ENCODE results near the gene RALGAPA2.

RALGAPA2 gene

GRCh38 chr20:20437314-20437713 is 275.1 kb downstream of the RALGAPA2 start:
- in situ Hi-C loops (cut with MboI; ENCODE audit: low pct_unique_long_range_greater_than_20kb, low sequenced_read_pairs): no loop called here

GRCh38 chr20:20436689-20437088 is 275.8 kb downstream of the RALGAPA2 start:
- no peak for DNase-seq
- in situ Hi-C loops (cut with MboI; ENCODE audit: low pct_unique_long_range_greater_than_20kb, low sequenced_read_pairs): no loop called here

More at GRCh38 chr20:20437314-20437713, 275.1 kb downstream of the RALGAPA2 start:
- no peak for DNase-seq

GRCh38 chr20:20435453-20435852 is 277.0 kb downstream of the RALGAPA2 start:
- DNase-seq: no peak
- in situ Hi-C loops (cut with MboI; ENCODE audit: low pct_unique_long_range_greater_than_20kb, low sequenced_read_pairs): no loop called here

- in situ Hi-C loops (cut with MboI; ENCODE audit: low pct_unique_long_range_greater_than_20kb, low sequenced_read_pairs): no loop called here
- DNase-seq: no peak
Observed at GRCh38 chr20:20432618-20433286, 279.7 kb downstream of the RALGAPA2 start.

GRCh38 chr20:20430066-20430465 is 282.4 kb downstream of the RALGAPA2 start:
- in situ Hi-C loops (cut with MboI; ENCODE audit: low pct_unique_long_range_greater_than_20kb, low sequenced_read_pairs): no loop called here
- DNase-seq: no peak

- DNase-seq: no peak
- in situ Hi-C loops (cut with MboI; ENCODE audit: low pct_unique_long_range_greater_than_20kb, low sequenced_read_pairs): no loop called here
Observed at GRCh38 chr20:20428067-20428466, 284.4 kb downstream of the RALGAPA2 start.

GRCh38 chr20:20427227-20427864 is 285.1 kb downstream of the RALGAPA2 start:
- in situ Hi-C loops (cut with MboI; ENCODE audit: low pct_unique_long_range_greater_than_20kb, low sequenced_read_pairs): no loop called here
- no peak for DNase-seq

GRCh38 chr20:20426655-20426907 is 285.9 kb downstream of the RALGAPA2 start:
- in situ Hi-C loops (cut with MboI; ENCODE audit: low pct_unique_long_range_greater_than_20kb, low sequenced_read_pairs): no loop called here
- DNase-seq: no peak

- in situ Hi-C loops (cut with MboI; ENCODE audit: low pct_unique_long_range_greater_than_20kb, low sequenced_read_pairs): no loop called here
- no peak for DNase-seq
Observed at GRCh38 chr20:20425823-20426654, 286.4 kb downstream of the RALGAPA2 start.

GRCh38 chr20:20423117-20423516 is 289.3 kb downstream of the RALGAPA2 start:
- in situ Hi-C loops (cut with MboI; ENCODE audit: low pct_unique_long_range_greater_than_20kb, low sequenced_read_pairs): no loop called here
- no peak for DNase-seq

GRCh38 chr20:20417876-20418676 is 294.4 kb downstream of the RALGAPA2 start:
- in situ Hi-C loops (cut with MboI; ENCODE audit: low pct_unique_long_range_greater_than_20kb, low sequenced_read_pairs): no loop called here
- no peak for DNase-seq

GRCh38 chr20:20415321-20415720 is 297.1 kb downstream of the RALGAPA2 start:
- DNase-seq: no peak

GRCh38 chr20:20414640-20415220 is 297.7 kb downstream of the RALGAPA2 start:
- in situ Hi-C loops (cut with MboI; ENCODE audit: low pct_unique_long_range_greater_than_20kb, low sequenced_read_pairs): no loop called here
- DNase-seq: no peak

More at GRCh38 chr20:20415321-20415720, 297.1 kb downstream of the RALGAPA2 start:
- in situ Hi-C loops (cut with MboI; ENCODE audit: low pct_unique_long_range_greater_than_20kb, low sequenced_read_pairs): no loop called here

- in situ Hi-C loops (cut with MboI; ENCODE audit: low pct_unique_long_range_greater_than_20kb, low sequenced_read_pairs): no loop called here
- DNase-seq: no peak
Observed at GRCh38 chr20:20413810-20414281, 298.6 kb downstream of the RALGAPA2 start.

GRCh38 chr20:20412750-20413149 is 299.7 kb downstream of the RALGAPA2 start:
- no peak for DNase-seq
- in situ Hi-C loops (cut with MboI; ENCODE audit: low pct_unique_long_range_greater_than_20kb, low sequenced_read_pairs): no loop called here

- no peak for DNase-seq
- in situ Hi-C loops (cut with MboI; ENCODE audit: low pct_unique_long_range_greater_than_20kb, low sequenced_read_pairs): no loop called here
Observed at GRCh38 chr20:20411836-20412235, 300.6 kb downstream of the RALGAPA2 start.

- no peak for DNase-seq
- in situ Hi-C loops (cut with MboI; ENCODE audit: low pct_unique_long_range_greater_than_20kb, low sequenced_read_pairs): no loop called here
Observed at GRCh38 chr20:20411402-20411801, 301.0 kb downstream of the RALGAPA2 start.

- in situ Hi-C loops (cut with MboI; ENCODE audit: low pct_unique_long_range_greater_than_20kb, low sequenced_read_pairs): no loop called here
- DNase-seq: no peak
Observed at GRCh38 chr20:20410678-20411077, 301.8 kb downstream of the RALGAPA2 start.

GRCh38 chr20:20409331-20409730 is 303.1 kb downstream of the RALGAPA2 start:
- no peak for DNase-seq
- in situ Hi-C loops (cut with MboI; ENCODE audit: low pct_unique_long_range_greater_than_20kb, low sequenced_read_pairs): no loop called here

All from KBM-7 (cell line).